Endothelial cell of umbilical vein (primary cell): Measurements from ENCODE around the gene NPHP3. TPM values are rescaled to one million over a fixed set of nuclear protein-coding genes. Genes with fewer than 3 reads are reported as not detected.

Source experiments
- BruUV-seq: library from RNA; stranded (reverse); fragments of 400-500 nt; replicated peaks from 2 replicates; lab custom pipeline; 2021; lab: Mats Ljungman, UMichigan
- CTCF ChIA-PET: fragments of 300-600, 350-600 bp; sonication (Branson Sonifier 250); formaldehyde crosslinking; loops from one replicate; lab custom pipeline; 2021; ENCODE audit warnings: antibody characterized with exemption, inconsistent platforms; lab: Charles Lee
- POLR2A ChIA-PET: fragments of 300-600, 350-600 bp; sonication (Branson Sonifier 250); formaldehyde crosslinking; loops from one replicate; lab custom pipeline; 2021; ENCODE audit warnings: antibody characterized with exemption, inconsistent platforms; lab: Charles Lee
- DNase-seq: peaks from one replicate; pipeline ENCODE4 v3.0.0-alpha.2; 2011; ENCODE audit warnings: low read depth, low spot score
- FAIRE-seq: peaks from 2 replicates; lab custom pipeline; 2011; peaks lifted over from hg19 to GRCh38; lab: Jason Lieb, UNC
- H2AFZ ChIP-seq: 2 replicates; pipeline ENCODE4 v1.6.0; 2012; ENCODE audit warnings: low read depth, low read length, control low read depth, inconsistent platforms
- H3K27ac ChIP-seq: 2 replicates; pipeline ENCODE4 v1.5.1; 2011; ENCODE audit warnings: low read depth, mild to moderate bottlenecking, control low read depth, low read length, moderate library complexity; ENCODE audit not compliant: insufficient read depth
- H3K27me3 ChIP-seq, 2 experiments: 2 replicates each; pipeline versions ENCODE4 v1.6.0 to v1.6.1; 2011; ENCODE audit warnings: low read length in 2 of 2, mixed read lengths in 1 of 2; ENCODE audit not compliant: control insufficient read depth in 2 of 2, insufficient read depth in 2 of 2
- H3K36me3 ChIP-seq, 2 experiments: 2 replicates in 1 of 2; 3 replicates in 1 of 2; pipeline ENCODE4 v1.5.1; 2011; ENCODE audit warnings: low read length in 2 of 2, mild to moderate bottlenecking in 1 of 2, moderate library complexity in 1 of 2; ENCODE audit not compliant: control insufficient read depth in 2 of 2, insufficient read depth in 2 of 2; ENCODE audit errors: extremely low read depth in 1 of 2
- H3K4me1 ChIP-seq: 3 replicates; pipeline ENCODE4 v1.5.1; 2011; ENCODE audit warnings: mild to moderate bottlenecking, low read length; ENCODE audit not compliant: control insufficient read depth, insufficient read depth; ENCODE audit errors: extremely low read depth
- H3K4me2 ChIP-seq: 2 replicates; pipeline ENCODE4 v1.6.1; 2011; ENCODE audit warnings: low read length, control low read depth, mixed read lengths; ENCODE audit not compliant: insufficient read depth
- H3K4me3 ChIP-seq, 3 experiments: fragments of 200-600 bp in 1 of 3; sonication (generic), shearing (Covaris generic) in 1 of 3; replicated peaks in 1 of 3; 2 replicates each; pipeline ENCODE4 v1.5.1; 2011 to 2016; ENCODE audit warnings: control low read depth in 3 of 3, low read length in 3 of 3, mild to moderate bottlenecking in 2 of 3, inconsistent platforms in 1 of 3, low read depth in 1 of 3, moderate library complexity in 1 of 3; ENCODE audit not compliant: insufficient read depth in 1 of 3
- H3K79me2 ChIP-seq: 2 replicates; pipeline ENCODE4 v1.6.0; 2012; ENCODE audit warnings: low read length, inconsistent platforms; ENCODE audit not compliant: control insufficient read depth, insufficient read depth
- H3K9ac ChIP-seq: replicated peaks from 2 replicates; pipeline ENCODE3; 2011; ENCODE audit warnings: low read length, control low read depth; ENCODE audit not compliant: insufficient read depth; ENCODE audit errors: extremely low read depth
- H3K9me1 ChIP-seq: replicated peaks from 3 replicates; pipeline ENCODE4 v1.6.0; 2011; ENCODE audit warnings: mild to moderate bottlenecking, low read length; ENCODE audit not compliant: control insufficient read depth, insufficient read depth; ENCODE audit errors: extremely low read depth
- H3K9me3 ChIP-seq: replicated peaks from 2 replicates; pipeline ENCODE4 v1.5.1; 2012; ENCODE audit warnings: low read length, inconsistent platforms; ENCODE audit not compliant: control insufficient read depth, insufficient read depth
- H4K20me1 ChIP-seq: replicated peaks from 2 replicates; pipeline ENCODE3; 2011; ENCODE audit warnings: mild to moderate bottlenecking, low read length; ENCODE audit not compliant: control insufficient read depth, insufficient read depth; ENCODE audit errors: extremely low read depth
- CTCF ChIP-seq, 2 donors: IDR thresholded peaks; 1 replicate in 1 of 2; 2 replicates in 1 of 2; pipeline ENCODE4 v1.5.1; 2011; ENCODE audit warnings: low read length in 2 of 2, mild to moderate bottlenecking in 2 of 2, moderate library complexity in 2 of 2, control low read depth in 1 of 2, inconsistent platforms in 1 of 2, low read depth in 1 of 2; ENCODE audit not compliant: insufficient read depth in 1 of 2; ENCODE audit errors: extremely low read depth in 1 of 2
- EZH2 ChIP-seq: IDR thresholded peaks from 2 replicates; pipeline ENCODE4 v1.6.1; 2012; ENCODE audit warnings: borderline replicate concordance, low read depth, mild to moderate bottlenecking, moderate library complexity, low read length, inconsistent platforms; ENCODE audit not compliant: severe bottlenecking
- FOS ChIP-seq: IDR thresholded peaks from 2 replicates; pipeline ENCODE4 v1.6.1; 2011; ENCODE audit warnings: mild to moderate bottlenecking, low read length, moderate library complexity, borderline replicate concordance; ENCODE audit not compliant: insufficient read depth
- GATA2 ChIP-seq: IDR thresholded peaks from 2 replicates; pipeline ENCODE4 v1.7.0; 2011; ENCODE audit warnings: low read depth, mild to moderate bottlenecking, moderate library complexity, mixed read lengths, low read length; ENCODE audit not compliant: insufficient read length, insufficient read depth
- JUN ChIP-seq: IDR thresholded peaks from 2 replicates; pipeline ENCODE4 v1.6.1; 2011; ENCODE audit warnings: borderline replicate concordance, low read depth; ENCODE audit not compliant: insufficient read length, insufficient read depth
- MYC ChIP-seq: IDR thresholded peaks from one replicate; pipeline ENCODE4 v1.6.1; 2011; ENCODE audit warnings: mild to moderate bottlenecking, low read depth, low read length
- POLR2A ChIP-seq: IDR thresholded peaks from 2 replicates; pipeline ENCODE4 v1.6.1; 2012; ENCODE audit warnings: low read depth, mild to moderate bottlenecking, control low read depth, low read length
- POLR2AphosphoS5 ChIP-seq: IDR thresholded peaks from 2 replicates; pipeline ENCODE4 v1.6.1; 2012; ENCODE audit warnings: low read depth, mild to moderate bottlenecking, control low read depth, low read length, moderate library complexity; ENCODE audit not compliant: insufficient read depth
- dilution Hi-C: fragments of 300-500 bp; cut with MboI; formaldehyde crosslinking; loops from one replicate; pipeline ENCODE4 v1.15.0; 2019; ENCODE audit warnings: low sequenced_read_pairs; ENCODE audit not compliant: extremely low pct_ligation_motif_present
- intact Hi-C: fragments of 100-400 bp; cut with micrococcal nuclease; formaldehyde crosslinking; loops from one replicate; pipeline ENCODE4 v1.10.0; 2022
- polyA plus RNA-seq, 4 experiments: library from polyadenylated mRNA; depleted of rRNA in 3 of 4; stranded (reverse) in 3 of 4; unstranded in 1 of 4; fragments of >200 nt; gene quantifications; 2 replicates each; pipeline versions ENCODE4 v1.2.1 to v1.2.3, GENCODE V29; 2011 to 2012; ENCODE audit warnings: missing spikeins in 1 of 4
- total RNA-seq: library from RNA; stranded (reverse); gene quantifications from 2 replicates; pipeline ENCODE4 v1.2.3, GENCODE V29; 2021
- TF ChIP-seq, protein P1 (sequence below): IDR thresholded peaks from 2 replicates; pipeline ENCODE4 v1.6.1; 2011; ENCODE audit not compliant: insufficient read depth, insufficient read length

Gene NPHP3
- total and polyA plus RNA-seq, 2 donors (not counting 3 experiments of a cell fraction or from before 2014, with no cell fraction given) = 20.8 to 30.3 TPM

DNA sequence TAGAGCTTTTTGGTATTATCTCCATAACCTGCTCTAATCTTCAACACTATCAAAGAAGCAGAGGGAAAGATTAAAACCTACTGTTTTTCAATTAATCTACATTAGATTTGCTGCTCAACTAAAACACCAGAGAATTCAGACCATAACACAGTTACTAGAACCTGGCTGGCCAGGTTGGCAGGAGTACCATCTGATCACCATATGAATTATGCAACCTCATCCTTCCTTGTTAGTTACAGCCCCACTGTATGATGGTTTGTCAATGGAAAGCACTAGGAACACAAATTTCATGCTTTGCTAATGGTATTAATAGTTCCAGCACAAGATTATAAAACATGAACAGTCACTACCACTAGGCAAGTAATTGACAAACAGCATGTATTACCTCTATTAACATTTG lies 5.8 kb downstream of the NPHP3 start:
- Histone ChIP-seq H2AFZ (no peak overlapping the region), H3K27ac (no peak overlapping the region), H3K4me1 (peaks cover 18% of the 10 kb centered on the region), H3K4me2 (no peak overlapping the region), H3K79me2 (peaks cover 15% of the 10 kb centered on the region), H3K27me3 (no peaks in the 10 kb centered on the region), H3K9me3 (no peaks in the 10 kb centered on the region), H4K20me1 (no peaks in the 10 kb centered on the region), H3K9ac (no peak overlapping the region), H3K4me3 (no peak overlapping the region), H3K9me1 (no peaks in the 10 kb centered on the region), H3K36me3 (peaks cover 0 to 10% of the 10 kb centered on the region in 2 experiments)
- ChIA-PET POLR2A (interaction anchor here (1.2 kb wide), 1 partner anchor 23 kb away, joined by 10 read pairs; no protein-coding TSS in a partner anchor), CTCF (interaction anchor here (1.1 kb wide), 1 partner anchor 55 kb away, joined by 3 read pairs; no protein-coding TSS in a partner anchor)
- intact Hi-C loops = no loop called here
- dilution Hi-C loops = no loop called here
- no peak for DNase-seq
- BruUV-seq = no TSS peak
- no peak for TF ChIP-seq MYC
- TF ChIP-seq FOS = no peak
- TF ChIP-seq, protein P1, sequence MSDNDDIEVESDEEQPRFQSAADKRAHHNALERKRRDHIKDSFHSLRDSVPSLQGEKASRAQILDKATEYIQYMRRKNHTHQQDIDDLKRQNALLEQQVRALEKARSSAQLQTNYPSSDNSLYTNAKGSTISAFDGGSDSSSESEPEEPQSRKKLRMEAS = no peak
- no peak for TF ChIP-seq POLR2AphosphoS5
- TF ChIP-seq EZH2 = no peak
- no peak for TF ChIP-seq JUN
- no peak for TF ChIP-seq GATA2
- no peak for TF ChIP-seq CTCF (IDR thresholded peaks at IDR 0.05; ENCODE audit: extremely low read depth in 1 of 2, insufficient read depth in 1 of 2, low read depth in 1 of 2, low read length in 2 of 2)
- no peak for TF ChIP-seq POLR2A
- FAIRE-seq = no peak
